K562 (cell line): Measurements from ENCODE around the gene HEPHL1. TPM values are rescaled to one million over a fixed set of nuclear protein-coding genes. Genes with fewer than 3 reads are reported as not detected.

Source experiments
- ATAC-seq: fragments of 200-7000 bp; cut with Tn5 transposase; 3 replicates; pipeline ENCODE4 v1.9.1; 2020; ENCODE audit warnings: moderate library complexity
- BruUV-seq: library from RNA; stranded (reverse); fragments of 400-500 nt; replicated peaks from 2 replicates; lab custom pipeline; 2021; lab: Mats Ljungman, UMichigan
- CTCF ChIA-PET: fragments of 300-600 bp; formaldehyde crosslinking; extraction: SDS; loops from one replicate; lab custom pipeline; 2021; ENCODE audit warnings: low intra/inter-chr PET ratio; lab: Yijun Ruan, JAX
- POLR2A ChIA-PET: fragments of 300-600, 350-650 bp; sonication (Branson Sonifier 250); formaldehyde crosslinking; extraction: SDS; loops from one replicate; lab custom pipeline; 2021; ENCODE audit warnings: antibody characterized with exemption, inconsistent platforms; lab: Yijun Ruan, JAX
- DNase-seq, 4 experiments: peaks; one replicate each; pipeline versions ENCODE4 v3.0.0 to v3.0.0-alpha.2; 2011 to 2018; ENCODE audit warnings: low spot score in 3 of 4, mixed read lengths in 3 of 4; ENCODE audit errors: extremely low read depth in 1 of 4
- FAIRE-seq: peaks from 2 replicates; lab custom pipeline; 2011; peaks lifted over from hg19 to GRCh38; lab: Jason Lieb, UNC
- H2AFZ ChIP-seq: 2 replicates; pipeline ENCODE4 v1.6.0; 2011; ENCODE audit warnings: low read depth, low read length, control low read depth, inconsistent platforms
- H3K27ac ChIP-seq: fragments of 200-600 bp; 3 replicates; pipeline ENCODE4 v1.8.0; 2011; ENCODE audit warnings: low read depth, mild to moderate bottlenecking, control low read depth, inconsistent platforms, low read length, moderate library complexity, mixed read lengths; ENCODE audit errors: extremely low read depth
- H3K27me3 ChIP-seq, 2 experiments: fragments of 300-600 bp in 1 of 2; 2 replicates in 1 of 2; 3 replicates in 1 of 2; pipeline versions ENCODE4 v1.6.0 to v1.8.0; 2011; ENCODE audit warnings: inconsistent platforms in 2 of 2, low read length in 2 of 2, mild to moderate bottlenecking in 1 of 2, mixed read lengths in 1 of 2, moderate library complexity in 1 of 2; ENCODE audit not compliant: control insufficient read depth in 2 of 2, insufficient read depth in 2 of 2
- H3K36me3 ChIP-seq: fragments of 300-600 bp; 3 replicates; pipeline ENCODE4 v1.8.0; 2011; ENCODE audit warnings: mild to moderate bottlenecking, low read length, inconsistent platforms; ENCODE audit not compliant: control insufficient read depth, insufficient read depth
- H3K4me1 ChIP-seq, 2 experiments: fragments of 200-600 bp in 1 of 2; replicated peaks in 1 of 2; 2 replicates in 1 of 2; 3 replicates in 1 of 2; pipeline versions ENCODE4 v1.5.1 to v1.8.0; 2011; ENCODE audit warnings: inconsistent platforms in 2 of 2, low read length in 2 of 2, mild to moderate bottlenecking in 1 of 2, mixed read lengths in 1 of 2, moderate library complexity in 1 of 2; ENCODE audit not compliant: control insufficient read depth in 2 of 2, insufficient read depth in 2 of 2
- H3K4me2 ChIP-seq: 2 replicates; pipeline ENCODE4 v1.6.1; 2011; ENCODE audit warnings: low read length, control low read depth, inconsistent platforms, mixed read lengths; ENCODE audit not compliant: insufficient read depth
- H3K4me3 ChIP-seq: fragments of 200-600 bp; sonication (generic), shearing (Covaris generic); 2 replicates; pipeline ENCODE4 v1.5.1; 2016; ENCODE audit warnings: control low read depth, inconsistent platforms
- H3K79me2 ChIP-seq: fragments of 200-600 bp; 3 replicates; pipeline ENCODE4 v1.8.0; 2011; ENCODE audit warnings: low read length, inconsistent platforms; ENCODE audit not compliant: control insufficient read depth, insufficient read depth
- H3K9ac ChIP-seq, 2 experiments: 2 replicates each; pipeline versions ENCODE4 v1.6.0 to v1.6.1; 2011; ENCODE audit warnings: low read depth in 2 of 2, low read length in 2 of 2, control low read depth in 1 of 2, inconsistent platforms in 1 of 2, mild to moderate bottlenecking in 1 of 2, mixed read lengths in 1 of 2; ENCODE audit not compliant: insufficient read depth in 1 of 2
- H3K9me1 ChIP-seq: one replicate; pipeline ENCODE4 v1.6.0; 2011; ENCODE audit warnings: inconsistent platforms, mild to moderate bottlenecking, low read length, moderate library complexity; ENCODE audit not compliant: control insufficient read depth, insufficient read depth
- H3K9me3 ChIP-seq: replicated peaks from 2 replicates; pipeline ENCODE4 v1.5.1; 2011; ENCODE audit warnings: low read depth, low read length, inconsistent platforms; ENCODE audit not compliant: control insufficient read depth, insufficient read depth
- H4K20me1 ChIP-seq: replicated peaks from 2 replicates; pipeline ENCODE4 v1.6.1; 2011; ENCODE audit warnings: low read length, inconsistent platforms, mixed read lengths; ENCODE audit not compliant: control insufficient read depth, insufficient read depth
- ASH1L ChIP-seq: fragments of 450-650 bp; IDR thresholded peaks from 2 replicates; pipeline ENCODE4 v1.6.1; 2018; ENCODE audit warnings: borderline replicate concordance, mild to moderate bottlenecking, low read depth; ENCODE audit not compliant: partially characterized antibody
- ATF4 ChIP-seq: fragments of 450-650 bp; formaldehyde crosslinking; IDR thresholded peaks from 2 replicates; pipeline ENCODE4 v1.4.0; 2022; ENCODE audit warnings: mild to moderate bottlenecking, moderate library complexity
- CBX2 ChIP-seq: fragments of 200-600 bp; sonication (generic); IDR thresholded peaks from one replicate; pipeline ENCODE4 v1.6.1; 2012; ENCODE audit warnings: mild to moderate bottlenecking, low read length, inconsistent platforms; ENCODE audit not compliant: insufficient read depth, poor library complexity, severe bottlenecking
- ESRRA ChIP-seq: fragments of 450-650 bp; IDR thresholded peaks from 2 replicates; pipeline ENCODE4 v1.6.1; 2014; ENCODE audit warnings: low read depth, mild to moderate bottlenecking, moderate library complexity, borderline replicate concordance
- HMBOX1 ChIP-seq: sonication (generic); IDR thresholded peaks from 2 replicates; pipeline ENCODE4 v1.6.1; 2016
- KLF6 ChIP-seq: fragments of 250-450 bp; sonication (Bioruptor Pico); IDR thresholded peaks from 2 replicates; pipeline ENCODE4 v1.4.0; 2020; ENCODE audit warnings: mild to moderate bottlenecking, moderate library complexity, borderline replicate concordance
- LARP7 ChIP-seq: fragments of 450-650 bp; IDR thresholded peaks from 2 replicates; pipeline ENCODE4 v1.6.1; 2016
- PCBP1 ChIP-seq: fragments of 200-400 bp; formaldehyde crosslinking; IDR thresholded peaks from 2 replicates; pipeline ENCODE4 v1.6.1; 2018; ENCODE audit warnings: mild to moderate bottlenecking, low read depth, low read length; ENCODE audit not compliant: poor library complexity, severe bottlenecking
- SMAD2 ChIP-seq: fragments of 150-350 bp; IDR thresholded peaks from 2 replicates; pipeline ENCODE4 v1.6.1; 2014; ENCODE audit warnings: low read depth, mild to moderate bottlenecking, low read length
- SMAD4 ChIP-seq: fragments of 250-450 bp; sonication (Bioruptor Pico); conservative IDR thresholded peaks from 2 replicates; pipeline ENCODE4 v1.8.0; 2021; ENCODE audit warnings: inconsistent platforms, mild to moderate bottlenecking, moderate library complexity
- SRSF7 ChIP-seq: fragments of 200-400 bp; formaldehyde crosslinking; optimal IDR thresholded peaks from 2 replicates; pipeline ENCODE3; 2017; ENCODE audit warnings: mild to moderate bottlenecking, low read depth, low read length
- STAT6 ChIP-seq: sonication (generic); formaldehyde crosslinking; IDR thresholded peaks from 2 replicates; pipeline ENCODE4 v1.8.1; 2023; ENCODE audit warnings: mild to moderate bottlenecking, missing genetic modification reagents
- ZNF140 ChIP-seq: fragments of 250-450 bp; sonication (Bioruptor Pico); IDR thresholded peaks from 2 replicates; pipeline ENCODE4 v1.8.0; 2021; ENCODE audit warnings: moderate library complexity, mild to moderate bottlenecking, inconsistent platforms
- ZNF217 ChIP-seq: sonication (generic); formaldehyde crosslinking; IDR thresholded peaks from 2 replicates; pipeline ENCODE4 v1.8.0; 2022; ENCODE audit warnings: mild to moderate bottlenecking, missing genetic modification reagents
- ZNF311 ChIP-seq: fragments of 250-450 bp; sonication (Bioruptor Pico); IDR thresholded peaks from 2 replicates; pipeline ENCODE4 v1.4.0; 2020; ENCODE audit warnings: mild to moderate bottlenecking, moderate library complexity
- ZNF408 ChIP-seq: fragments of 250-450 bp; sonication (Bioruptor Pico); IDR thresholded peaks from 2 replicates; pipeline ENCODE4 v1.4.0; 2020; ENCODE audit warnings: low read depth, mild to moderate bottlenecking, moderate library complexity
- ZSCAN32 ChIP-seq: fragments of 450-650 bp; formaldehyde crosslinking; IDR thresholded peaks from 2 replicates; pipeline ENCODE4 v1.4.0; 2020; ENCODE audit warnings: mild to moderate bottlenecking, moderate library complexity
- WGBS: fragments of 100-300 bp; shearing (Covaris generic); methylation state at CpG from one replicate; pipeline ENCODE4 v1.1.6; 2016; ENCODE audit warnings: low coverage, mixed read lengths; ENCODE audit not compliant: insufficient coverage; ENCODE audit errors: missing lambda C conversion rate; 5-methylcytosine and 5-hydroxymethylcytosine counted together
- in situ Hi-C: fragments of 300-500 bp; cut with MboI; formaldehyde crosslinking; loops from 4 replicates; pipeline ENCODE4 v1.15.0; 2018; ENCODE audit warnings: inconsistent platforms, mixed read lengths
- intact Hi-C: fragments of 100-400 bp; cut with micrococcal nuclease; formaldehyde crosslinking; loops from 2 replicates; pipeline ENCODE4 v1.14.2; 2022
- polyA plus RNA-seq, 8 experiments: library from polyadenylated mRNA; depleted of rRNA in 4 of 8; stranded (reverse) in 5 of 8; unstranded in 3 of 8; fragments of >200 nt; fragmentation: Nextera tagmentation in 2 of 8; fragmentation: Illumina TruSeq in 1 of 8; extraction: Ambion mirVana in 2 of 8; extraction: Trizol in 1 of 8; gene quantifications; 2 replicates each; pipeline versions ENCODE4 v1.2.1 to v1.2.3, GENCODE V29; 2011 to 2014; ENCODE audit warnings: inconsistent platforms in 1 of 8, missing spikeins in 1 of 8
- total RNA-seq, 7 experiments: library from RNA; depleted of rRNA in 6 of 7; stranded (reverse); fragments of >200 nt in 6 of 7; fragmentation: Illumina TruSeq in 2 of 7; extraction: Trizol in 2 of 7; gene quantifications; 2 replicates each; pipeline versions ENCODE4 v1.2.1 to v1.2.3, GENCODE V29; 2011 to 2021; ENCODE audit warnings: low replicate concordance in 1 of 7
- TF ChIP-seq, protein P1 (sequence below): IDR thresholded peaks from 2 replicates; pipeline ENCODE4 v1.6.1; 2011; ENCODE audit not compliant: insufficient read length; ENCODE audit errors: extremely low read depth
- TF ChIP-seq, protein P2 (sequence below): fragments of 250-450 bp; sonication (Bioruptor Pico); IDR thresholded peaks from 2 replicates; pipeline ENCODE4 v1.6.1; 2021; ENCODE audit warnings: mild to moderate bottlenecking

HEPHL1 gene
- total and polyA plus RNA-seq, 9 of the 15 experiments (the other 6 are each of a cell fraction or from before 2014, with no cell fraction given): 0.01 TPM; not detected in 8

DNA sequence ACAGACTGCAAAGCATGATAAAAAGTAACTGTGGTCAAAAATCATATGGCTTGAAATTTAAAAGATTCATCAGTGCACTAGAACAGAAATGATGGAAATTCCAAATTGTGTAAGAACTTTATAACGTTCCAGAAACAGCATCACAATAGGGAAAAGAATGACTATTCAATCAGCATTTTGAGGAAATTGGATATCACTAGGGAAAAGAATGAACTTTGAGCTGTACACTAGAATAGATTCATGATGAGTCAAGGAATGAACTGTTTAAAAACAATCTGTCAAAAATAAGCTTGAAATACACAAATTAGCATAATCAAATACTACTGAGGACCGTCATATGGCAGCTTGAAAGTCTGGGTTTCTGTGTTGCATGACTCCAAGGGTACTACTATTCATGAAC lies 20.5 kb upstream of the HEPHL1 start:
- Histone ChIP-seq H3K27ac (no peak overlapping the region), H2AFZ (no peak overlapping the region; the same call in 1 of the 2 replicates), H3K36me3 (no peaks in the 10 kb centered on the region), H3K9me3 (no peaks in the 10 kb centered on the region), H3K4me1 (no peaks in the 10 kb centered on the region), H3K4me2 (no peak overlapping the region), H3K9ac (no peak overlapping the region), H4K20me1 (no peaks in the 10 kb centered on the region), H3K79me2 (no peaks in the 10 kb centered on the region), H3K9me1 (no peaks in the 10 kb centered on the region), H3K4me3 (no peak overlapping the region), H3K27me3 (no peaks in the 10 kb centered on the region)
- POLR2A ChIA-PET: no interaction called here
- ATAC-seq (no peak), DNase-seq (no peak), FAIRE-seq (no peak)
- BruUV-seq: no TSS peak
- 26% methylated on average over 2 of the region's 2 CpGs for WGBS
- CTCF ChIA-PET: no interaction called here
- in situ Hi-C loops: no loop called here
- intact Hi-C loops: no loop called here
- TF ChIP-seq ESRRA (no peak), SMAD2 (no peak), ATF4 (CRISPR knock-in tag) (no peak), CBX2 (no peak), PCBP1 (no peak), SRSF7 (no peak), ZSCAN32 (CRISPR knock-in tag) (no peak), SMAD4 (CRISPR knock-in tag) (no peak), ZNF408 (CRISPR knock-in tag) (no peak), ZNF140 (CRISPR knock-in tag) (no peak), KLF6 (CRISPR knock-in tag) (no peak), ASH1L (no peak), HMBOX1 (no peak), ZNF311 (CRISPR knock-in tag) (no peak), ZNF217 (no peak), STAT6 (no peak), LARP7 (no peak)
- TF ChIP-seq, protein P1, sequence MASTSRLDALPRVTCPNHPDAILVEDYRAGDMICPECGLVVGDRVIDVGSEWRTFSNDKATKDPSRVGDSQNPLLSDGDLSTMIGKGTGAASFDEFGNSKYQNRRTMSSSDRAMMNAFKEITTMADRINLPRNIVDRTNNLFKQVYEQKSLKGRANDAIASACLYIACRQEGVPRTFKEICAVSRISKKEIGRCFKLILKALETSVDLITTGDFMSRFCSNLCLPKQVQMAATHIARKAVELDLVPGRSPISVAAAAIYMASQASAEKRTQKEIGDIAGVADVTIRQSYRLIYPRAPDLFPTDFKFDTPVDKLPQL: no peak
- TF ChIP-seq, protein P2, sequence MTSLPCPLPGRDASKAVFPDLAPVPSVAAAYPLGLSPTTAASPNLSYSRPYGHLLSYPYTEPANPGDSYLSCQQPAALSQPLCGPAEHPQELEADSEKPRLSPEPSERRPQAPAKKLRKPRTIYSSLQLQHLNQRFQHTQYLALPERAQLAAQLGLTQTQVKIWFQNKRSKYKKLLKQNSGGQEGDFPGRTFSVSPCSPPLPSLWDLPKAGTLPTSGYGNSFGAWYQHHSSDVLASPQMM: no peak
